ENCODE data around the gene MRPL20. TPM values are rescaled to one million over a fixed set of nuclear protein-coding genes. Genes with fewer than 3 reads are reported as not detected.

The MRPL20 gene
- 100 to 1,000 TPM in 3 of 4 donors, 10 to 100 TPM in 1; 87.9 to 222 (median 116) TPM for total RNA-seq

DNA sequence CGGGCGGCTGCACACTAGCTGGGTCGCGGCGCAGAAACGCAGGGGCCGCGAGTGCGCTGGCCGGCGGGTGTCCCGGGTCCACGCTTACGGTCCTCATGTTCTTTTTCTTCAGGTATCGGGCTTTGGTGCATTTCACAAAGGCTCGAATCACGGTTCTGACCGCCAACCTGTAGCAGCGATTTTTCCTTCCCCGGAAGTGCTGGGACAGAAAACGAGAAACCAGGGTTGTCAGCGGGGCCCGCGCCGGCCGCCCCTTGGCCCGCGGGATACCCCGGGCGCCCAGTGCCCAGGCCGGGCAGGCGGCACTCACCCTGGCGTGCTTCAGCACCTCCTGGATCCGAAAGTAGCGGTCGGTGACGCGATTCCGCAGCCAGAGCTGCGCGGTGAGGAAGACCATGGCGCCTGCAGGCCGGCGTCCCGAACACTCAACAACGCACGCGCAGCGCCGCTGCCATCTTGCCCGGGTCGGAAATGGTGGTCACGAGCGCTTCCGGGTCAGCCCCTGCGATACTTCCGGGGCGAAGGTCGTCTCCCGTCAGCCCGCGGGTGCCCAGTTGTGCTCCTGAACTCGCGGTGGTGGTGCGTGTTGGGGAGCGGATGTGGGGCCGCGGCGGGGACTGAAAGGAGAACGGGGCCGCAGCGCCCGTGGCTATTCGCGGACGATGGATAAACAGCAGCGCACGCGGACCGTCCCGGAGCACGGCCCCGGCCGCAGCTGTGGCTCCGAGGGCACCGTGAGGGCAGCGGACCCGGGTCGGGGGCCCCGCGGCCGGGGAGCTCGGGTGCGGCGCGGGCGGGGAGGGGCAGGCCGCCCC lies at the start of gene MRPL20:
TSS of gene MRPL20 (minus strand) at position 473 of the 815 bp plus-strand sequence. CDS start at position 397, 76 bp downstream.
- TF ChIP-seq, protein P1, sequence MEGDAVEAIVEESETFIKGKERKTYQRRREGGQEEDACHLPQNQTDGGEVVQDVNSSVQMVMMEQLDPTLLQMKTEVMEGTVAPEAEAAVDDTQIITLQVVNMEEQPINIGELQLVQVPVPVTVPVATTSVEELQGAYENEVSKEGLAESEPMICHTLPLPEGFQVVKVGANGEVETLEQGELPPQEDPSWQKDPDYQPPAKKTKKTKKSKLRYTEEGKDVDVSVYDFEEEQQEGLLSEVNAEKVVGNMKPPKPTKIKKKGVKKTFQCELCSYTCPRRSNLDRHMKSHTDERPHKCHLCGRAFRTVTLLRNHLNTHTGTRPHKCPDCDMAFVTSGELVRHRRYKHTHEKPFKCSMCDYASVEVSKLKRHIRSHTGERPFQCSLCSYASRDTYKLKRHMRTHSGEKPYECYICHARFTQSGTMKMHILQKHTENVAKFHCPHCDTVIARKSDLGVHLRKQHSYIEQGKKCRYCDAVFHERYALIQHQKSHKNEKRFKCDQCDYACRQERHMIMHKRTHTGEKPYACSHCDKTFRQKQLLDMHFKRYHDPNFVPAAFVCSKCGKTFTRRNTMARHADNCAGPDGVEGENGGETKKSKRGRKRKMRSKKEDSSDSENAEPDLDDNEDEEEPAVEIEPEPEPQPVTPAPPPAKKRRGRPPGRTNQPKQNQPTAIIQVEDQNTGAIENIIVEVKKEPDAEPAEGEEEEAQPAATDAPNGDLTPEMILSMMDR (IDR thresholded peaks at IDR 0.05; ENCODE audit: low read depth): no peak

DNA sequence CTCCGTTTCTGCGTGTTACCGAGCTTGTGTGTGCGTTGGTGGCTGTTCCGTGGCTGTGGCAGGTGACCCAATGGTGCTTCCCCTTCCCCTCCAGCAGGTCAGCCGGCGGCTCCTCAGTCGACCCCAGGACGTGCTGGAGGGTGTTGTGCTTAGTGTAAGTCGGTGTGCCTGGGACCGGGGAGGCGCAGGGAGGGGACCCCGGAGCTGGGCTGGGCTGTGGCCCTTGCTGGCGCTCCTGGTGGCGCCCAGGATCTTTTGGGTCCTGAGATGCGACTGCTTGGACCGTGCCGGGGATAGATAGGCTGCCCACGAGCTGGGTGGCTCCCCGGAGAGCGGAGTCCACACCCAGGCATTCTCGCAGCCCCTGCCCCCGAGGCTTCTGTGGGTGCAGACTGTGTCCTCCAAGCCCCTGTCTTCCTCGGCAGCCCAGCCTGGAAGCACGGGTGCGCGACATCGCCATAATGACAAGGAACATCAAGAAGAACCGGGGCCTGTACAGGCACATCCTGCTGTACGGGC lies 48.3 kb upstream of the MRPL20 start:
- TF ChIP-seq, protein P1 (IDR thresholded peaks at IDR 0.05; ENCODE audit: low read depth): no peak

DNA sequence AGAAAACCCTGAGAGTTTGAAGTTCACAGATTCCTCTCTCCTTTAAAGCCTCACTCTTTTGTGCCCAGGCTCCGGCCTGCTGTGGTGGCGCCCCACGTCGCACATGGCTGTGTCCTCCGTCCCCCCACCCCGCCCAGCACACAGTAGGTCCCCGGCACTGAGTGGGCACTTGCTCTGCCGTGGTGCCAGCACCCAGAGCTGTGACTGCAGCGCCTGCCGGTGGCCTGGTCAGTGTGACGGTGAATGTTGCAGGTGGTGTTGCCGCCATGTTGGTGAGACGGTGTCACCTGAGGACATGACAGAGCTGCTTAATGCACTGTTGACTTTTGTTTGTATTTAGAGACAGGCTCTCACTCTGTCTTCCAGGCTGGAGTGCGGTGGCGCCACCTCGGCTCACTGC lies 45.8 kb upstream of the MRPL20 start:
- TF ChIP-seq, protein P1 (IDR thresholded peaks at IDR 0.05; ENCODE audit: low read depth): no peak

DNA sequence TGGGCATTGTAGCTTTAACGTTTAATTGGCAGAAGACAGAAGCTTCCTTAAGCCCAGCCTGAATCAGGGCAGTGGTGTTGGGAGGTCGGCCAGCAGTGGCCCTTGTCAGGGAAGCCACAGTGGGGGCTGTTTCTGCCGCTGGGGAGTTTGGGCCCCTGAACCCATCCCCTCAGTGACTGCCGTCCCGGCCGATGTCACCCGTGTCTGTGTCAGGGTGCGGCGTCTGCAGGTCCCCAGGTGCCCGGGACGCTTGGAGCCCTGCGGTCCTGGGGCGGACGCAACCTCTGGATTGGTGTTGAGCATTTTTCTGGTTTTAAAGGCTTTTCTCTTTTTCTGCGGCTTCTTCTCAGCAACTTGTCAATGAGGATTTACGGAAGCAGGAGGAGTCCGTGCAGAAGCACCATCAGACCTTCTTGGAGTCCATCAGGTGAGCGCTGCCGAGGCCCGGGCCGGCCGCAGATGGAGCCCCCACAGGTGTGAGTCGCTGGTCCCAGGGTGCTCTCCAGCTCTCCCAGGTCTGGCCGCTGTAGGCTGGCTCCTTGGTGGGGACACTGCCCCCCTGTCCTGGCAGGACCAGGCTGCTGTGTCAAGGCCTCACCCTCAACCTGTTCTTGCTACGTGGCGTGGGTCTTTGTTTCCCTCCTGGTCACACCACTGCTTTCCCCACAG lies 44.7 kb upstream of the MRPL20 start:
- TF ChIP-seq, protein P1 (IDR thresholded peaks at IDR 0.05; ENCODE audit: low read depth): no peak

DNA sequence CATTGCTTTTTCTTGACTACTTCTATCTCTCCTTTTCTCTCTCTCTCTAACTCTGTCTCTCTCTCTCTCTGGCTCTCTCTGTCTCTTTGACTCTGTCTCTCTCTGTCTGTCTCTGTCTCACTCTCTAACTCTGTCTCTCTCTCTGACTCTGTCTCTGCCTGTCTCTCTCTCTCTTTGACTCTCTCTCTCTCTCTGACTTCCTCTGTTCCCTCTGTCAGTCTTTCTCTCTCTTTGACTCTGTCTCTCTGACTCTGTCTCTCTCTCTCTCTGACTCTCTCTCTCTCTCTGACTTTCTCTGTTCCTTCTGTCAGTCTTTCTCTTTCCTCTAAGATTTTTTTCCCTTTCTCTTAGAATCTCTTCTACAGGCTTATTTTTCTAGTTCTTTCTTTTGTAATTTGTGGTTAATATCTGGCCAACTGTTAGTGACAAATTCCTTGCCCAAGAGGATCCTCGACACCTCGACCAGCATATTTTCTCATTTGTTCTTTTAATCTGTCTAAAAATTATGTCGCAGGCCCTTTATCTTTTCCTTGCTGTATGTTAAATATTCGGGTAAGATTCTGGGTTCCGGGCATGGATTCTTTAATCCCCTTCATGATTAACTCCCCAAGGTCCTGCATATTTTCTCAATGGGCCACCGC lies 42.1 kb upstream of the MRPL20 start, which contains the start of gene ATAD3C:
TSS of gene ATAD3C (plus strand) at position 591 of the 641 bp plus-strand sequence. CDS start 995 bp downstream, outside the sequence.
- TF ChIP-seq, protein P1 (IDR thresholded peaks at IDR 0.05; ENCODE audit: low read depth): no peak

DNA sequence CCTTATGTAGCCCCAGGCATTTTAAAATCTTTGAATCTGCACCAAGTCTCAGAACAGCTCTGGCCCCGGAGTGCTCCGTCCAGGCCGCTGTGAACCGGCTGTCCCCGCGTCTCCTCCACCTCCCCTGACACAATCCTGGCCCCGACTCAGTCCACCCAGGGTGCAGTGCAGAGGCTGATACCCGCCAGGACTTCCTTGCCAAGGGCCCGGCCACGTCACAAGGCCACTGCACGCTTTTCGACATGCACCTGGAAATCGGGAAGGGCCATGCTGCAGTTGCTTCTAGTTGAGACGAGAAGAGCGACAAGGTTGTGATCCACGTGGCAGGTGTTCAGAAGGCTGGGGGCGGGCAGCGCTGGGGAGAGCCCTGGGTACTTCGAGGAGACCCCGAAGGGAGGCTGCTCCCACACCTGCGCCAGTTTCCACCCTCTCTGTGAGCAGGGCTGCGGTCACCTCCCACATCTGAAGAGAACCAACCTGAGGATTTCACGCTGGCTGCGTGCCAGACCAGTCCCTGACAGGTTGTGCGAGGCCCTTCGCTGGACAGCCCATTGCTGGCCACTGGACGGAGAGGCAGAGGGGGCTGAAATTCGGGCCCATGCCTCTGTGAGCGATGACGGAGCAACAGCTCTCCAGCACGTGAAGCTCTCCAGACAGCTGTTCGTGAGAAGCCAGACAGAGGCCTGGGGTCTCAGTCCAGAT lies 35.1 kb upstream of the MRPL20 start:
- TF ChIP-seq, protein P1 (IDR thresholded peaks at IDR 0.05; ENCODE audit: low read depth): no peak
